GM21390 (cell line): ENCODE data around the gene ROR2.
A peak's percentile ranks its signal among the peaks of the same experiment; 100 is the strongest.

Experiments used
- ATAC-seq: cut with Tn5 transposase; IDR thresholded peaks from one replicate; pipeline ENCODE4 v1.9.1; 2021; ENCODE audit not compliant: unreplicated experiment

Gene ROR2

DNA sequence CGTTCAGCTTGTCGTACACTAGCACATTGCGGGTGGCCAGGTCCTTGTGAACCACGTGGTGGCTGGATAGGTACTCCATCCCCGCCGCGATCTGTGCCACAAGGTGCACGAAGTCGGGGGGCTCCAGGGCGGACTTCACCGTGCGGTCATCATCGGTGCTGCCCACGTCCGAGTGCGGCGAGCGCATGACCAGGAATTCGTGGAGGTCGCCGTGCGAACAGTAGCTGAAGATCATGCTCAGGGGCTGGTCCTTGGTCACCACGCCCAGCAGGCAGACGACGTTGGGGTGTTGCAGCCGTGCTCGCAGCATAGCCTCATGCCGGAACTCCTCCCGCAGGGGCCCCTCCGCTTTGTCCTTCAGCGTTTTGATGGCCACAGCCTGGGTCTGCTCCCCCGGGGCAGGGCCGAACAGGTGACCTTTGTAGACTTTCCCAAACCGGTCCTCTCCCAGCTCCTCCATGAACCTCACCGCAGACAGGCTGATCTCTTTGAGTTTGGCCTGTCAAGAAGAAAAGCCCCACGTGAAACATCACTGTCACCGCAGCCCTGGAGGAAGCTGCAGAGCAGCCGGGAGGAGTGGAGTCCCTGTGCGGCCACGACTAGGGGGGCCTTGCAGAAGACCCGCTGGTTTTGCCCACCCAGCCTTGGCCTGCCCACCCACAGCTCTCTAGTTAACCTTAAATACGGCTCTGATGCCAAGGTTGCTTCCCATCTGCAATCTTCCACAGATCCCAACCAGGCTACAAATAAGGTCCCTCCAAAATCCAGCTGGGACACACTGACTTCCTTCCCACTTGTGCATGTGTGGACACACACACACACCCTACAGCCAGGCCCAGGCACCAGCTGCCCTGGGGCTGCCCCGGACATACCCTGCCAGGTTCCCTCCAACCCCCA, 225.2 kb downstream of the ROR2 start:
- no peak for ATAC-seq

DNA sequence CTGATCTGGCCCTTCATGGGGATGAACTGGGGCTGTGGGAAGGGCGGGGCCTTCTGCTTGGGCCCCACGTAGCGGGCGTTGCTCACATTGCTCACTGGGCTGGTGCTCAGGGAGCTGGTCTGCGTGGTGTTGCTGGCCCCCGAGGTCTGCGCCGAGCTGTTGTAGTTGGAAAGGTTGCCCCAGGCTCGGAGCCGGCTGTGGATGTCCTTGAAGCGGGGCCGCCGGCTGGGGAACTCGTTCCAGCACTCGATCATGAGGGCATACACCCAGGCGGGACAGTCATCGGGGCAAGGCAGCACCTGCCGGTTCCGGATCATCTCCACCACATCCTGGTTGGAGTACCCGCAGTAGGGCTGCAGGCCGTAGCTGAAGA, 226.0 kb downstream of the ROR2 start:
- ATAC-seq, result no peak

DNA sequence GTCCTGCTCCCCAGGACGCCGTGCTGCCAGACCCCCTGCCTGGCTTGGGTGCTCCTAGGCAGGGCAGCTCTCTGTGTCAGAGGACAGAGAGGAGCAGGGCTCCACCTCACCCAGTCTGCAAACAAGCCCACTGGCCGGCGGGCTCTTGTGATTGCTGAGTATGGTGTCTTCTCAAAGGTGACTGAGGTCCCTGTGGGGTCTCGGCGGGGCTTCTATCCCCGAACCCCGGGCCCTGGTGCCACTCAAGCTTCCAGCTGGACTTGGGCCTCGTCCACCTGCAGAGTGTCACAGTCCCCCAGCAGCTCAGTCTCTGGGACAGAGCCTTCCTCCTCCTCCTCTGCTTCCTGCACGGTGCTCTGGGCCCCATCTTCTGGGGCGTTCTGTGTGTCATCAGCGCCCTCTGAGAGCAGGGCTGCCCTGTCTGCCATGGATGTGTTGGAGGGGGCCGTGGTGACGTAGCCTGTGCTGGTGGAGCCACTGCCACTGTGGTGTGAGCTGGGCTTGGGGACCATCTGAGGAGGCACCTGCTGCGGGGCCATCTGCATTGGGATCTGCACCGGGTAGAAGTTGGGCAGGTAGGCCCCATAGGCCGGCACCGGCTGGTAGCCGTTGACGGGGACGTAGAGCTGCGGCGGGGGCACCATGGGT, 226.5 kb downstream of the ROR2 start:
- no peak for ATAC-seq

DNA sequence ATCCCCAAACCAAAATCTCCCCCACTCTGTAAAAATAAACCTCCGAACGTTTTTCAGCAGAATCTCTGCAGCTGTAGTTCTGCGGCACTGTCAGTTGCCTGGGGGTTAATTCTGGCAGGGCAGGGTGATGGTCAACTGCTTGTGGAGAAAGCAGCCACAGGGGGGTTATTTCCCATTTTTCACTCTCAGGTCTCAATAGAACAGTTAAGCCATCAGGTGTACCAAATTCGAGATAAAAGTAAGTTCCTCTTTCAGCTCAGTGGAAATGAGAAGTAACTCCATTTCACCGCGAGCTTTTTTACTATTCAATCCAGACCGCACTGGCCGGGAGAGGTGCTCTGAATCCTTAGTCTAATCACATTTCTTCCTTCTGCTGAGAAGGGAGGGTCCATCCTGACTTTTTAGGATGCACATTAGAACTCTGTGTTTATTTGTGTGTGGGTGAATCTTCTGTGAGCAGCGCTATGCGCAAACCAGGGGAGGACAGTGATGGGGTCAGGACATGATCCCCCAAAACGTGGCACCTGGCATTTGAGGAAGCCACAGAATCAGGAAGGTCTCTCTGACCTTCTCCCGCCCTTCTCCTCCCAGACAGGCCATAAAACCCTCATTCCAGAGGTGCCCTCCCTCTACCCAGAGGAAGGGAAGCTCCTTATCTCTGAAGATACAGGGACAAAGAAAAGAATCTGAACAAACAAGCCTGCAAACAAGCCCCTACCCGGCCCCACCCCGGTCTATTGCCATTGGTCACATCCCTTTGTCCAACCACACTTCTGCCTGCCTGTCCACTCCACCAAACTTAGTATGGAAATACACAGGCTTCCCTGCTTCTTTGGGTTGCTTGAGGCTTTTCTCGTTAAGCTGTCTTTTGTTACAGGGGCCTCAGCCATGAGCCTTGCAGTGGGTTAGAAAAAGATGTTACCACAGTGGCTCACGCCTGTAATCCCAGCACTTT, 229.0 kb downstream of the ROR2 start:
- ATAC-seq, result no peak

DNA sequence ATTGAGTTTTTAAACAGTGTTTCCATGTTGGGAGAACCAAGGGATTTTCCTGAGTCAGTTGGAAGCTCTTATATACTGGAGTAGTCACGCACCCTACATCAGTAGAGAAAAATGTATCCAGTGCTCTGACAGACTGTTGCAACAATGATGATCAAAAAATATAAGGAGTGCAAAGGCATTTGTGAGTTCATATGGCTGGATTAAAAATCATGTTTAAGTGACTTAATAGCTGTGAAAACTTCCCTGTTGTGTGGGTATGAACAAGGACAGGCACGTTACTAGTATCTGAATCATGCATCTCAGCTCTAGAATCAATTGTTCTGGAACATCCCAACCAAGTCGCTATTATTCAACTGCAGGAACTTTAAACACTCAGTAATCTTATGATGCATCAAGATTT, 229.7 kb downstream of the ROR2 start:
- no peak for ATAC-seq

DNA sequence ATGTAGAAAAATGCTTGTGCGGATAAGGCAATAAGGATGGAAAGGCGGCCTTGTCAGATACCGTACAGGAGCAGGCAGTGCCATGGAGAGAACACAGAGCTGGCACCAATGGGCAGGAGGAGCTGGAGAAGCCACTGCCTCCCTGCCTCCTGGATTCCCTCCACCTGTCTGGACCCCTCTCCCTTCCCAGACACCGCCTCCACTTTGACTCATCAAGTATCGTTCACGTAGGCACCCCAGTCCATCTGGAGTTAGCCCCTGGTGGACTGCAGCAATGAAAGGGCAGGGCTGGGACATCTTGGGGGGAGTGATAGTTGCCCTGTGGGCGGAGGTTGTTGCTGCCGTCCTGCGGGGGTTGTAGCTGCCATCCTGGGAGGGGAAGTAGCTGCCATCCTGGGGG, 232.0 kb downstream of the ROR2 start:
- no peak for ATAC-seq

DNA sequence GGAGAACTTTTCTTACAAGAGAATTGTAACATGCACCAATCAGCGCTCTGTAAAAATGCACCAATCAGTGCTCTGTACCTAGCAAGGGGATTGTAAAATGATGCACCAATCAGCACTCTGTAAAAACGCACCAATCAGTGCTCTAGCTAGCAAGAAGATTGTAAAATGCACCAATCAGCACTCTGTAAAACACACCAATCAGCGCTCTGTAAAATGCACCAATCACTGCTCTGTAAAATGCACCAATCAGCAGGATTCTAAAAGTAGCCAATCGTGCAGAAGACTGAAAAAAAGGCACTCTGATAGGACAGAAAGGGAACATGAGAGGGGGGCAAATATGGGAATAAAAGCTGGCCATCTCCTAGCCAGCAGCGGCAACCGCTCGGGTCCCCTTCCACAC, 233.2 kb downstream of the ROR2 start:
- ATAC-seq, result no peak

DNA sequence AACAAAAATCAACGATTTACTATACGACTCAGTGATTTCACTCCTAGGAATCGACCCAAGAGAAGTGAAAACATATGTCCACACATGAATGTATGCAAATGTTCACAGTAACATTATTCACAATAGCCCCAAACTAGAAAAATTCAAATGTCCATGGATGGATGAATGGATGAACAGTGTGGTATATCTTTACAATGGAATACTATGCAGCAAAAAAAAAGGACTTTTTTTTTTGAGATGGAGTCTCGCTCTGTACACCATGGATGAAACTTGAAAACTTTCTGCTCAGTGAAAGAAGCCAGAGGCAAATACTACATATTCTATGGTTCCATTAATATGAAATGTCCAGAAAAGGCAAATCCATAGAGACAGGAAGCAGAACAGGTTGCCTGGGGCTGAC, 233.8 kb downstream of the ROR2 start:
- ATAC-seq, result no peak

DNA sequence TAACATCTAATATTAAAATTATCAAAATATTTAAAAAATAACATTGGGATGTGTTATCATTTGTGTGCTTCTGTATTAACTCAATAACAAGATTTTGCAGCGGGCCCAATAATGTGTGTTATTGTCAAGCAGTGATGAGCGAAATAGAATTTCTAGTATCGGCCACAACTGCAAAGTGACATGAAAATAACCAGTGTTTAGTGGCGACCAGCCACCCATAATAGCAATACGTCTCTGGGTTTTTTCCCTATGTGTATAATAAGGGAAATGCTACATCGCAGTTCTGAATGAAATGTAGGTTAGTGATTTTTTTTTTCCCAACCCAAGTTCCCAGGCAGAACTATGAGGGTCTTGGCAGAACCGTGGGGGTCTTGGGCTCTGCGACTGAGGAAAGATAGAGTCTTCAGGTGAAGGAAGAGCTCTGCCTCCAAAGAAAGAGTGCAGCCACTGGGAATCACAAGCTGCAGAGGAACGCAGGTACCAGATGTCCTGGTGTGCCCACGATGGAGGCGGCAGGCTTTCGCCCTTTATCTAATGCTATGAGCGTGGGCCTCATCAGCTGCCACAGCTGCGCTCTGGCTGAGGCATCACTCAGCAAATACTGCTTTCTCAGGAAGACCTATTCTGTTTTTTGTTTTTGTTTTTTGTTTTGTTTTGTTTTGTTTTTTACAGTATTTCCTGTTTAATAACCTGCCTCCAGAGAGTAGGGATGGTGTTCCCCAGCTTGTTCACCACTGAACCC, 235.0 kb downstream of the ROR2 start:
- no peak for ATAC-seq

DNA sequence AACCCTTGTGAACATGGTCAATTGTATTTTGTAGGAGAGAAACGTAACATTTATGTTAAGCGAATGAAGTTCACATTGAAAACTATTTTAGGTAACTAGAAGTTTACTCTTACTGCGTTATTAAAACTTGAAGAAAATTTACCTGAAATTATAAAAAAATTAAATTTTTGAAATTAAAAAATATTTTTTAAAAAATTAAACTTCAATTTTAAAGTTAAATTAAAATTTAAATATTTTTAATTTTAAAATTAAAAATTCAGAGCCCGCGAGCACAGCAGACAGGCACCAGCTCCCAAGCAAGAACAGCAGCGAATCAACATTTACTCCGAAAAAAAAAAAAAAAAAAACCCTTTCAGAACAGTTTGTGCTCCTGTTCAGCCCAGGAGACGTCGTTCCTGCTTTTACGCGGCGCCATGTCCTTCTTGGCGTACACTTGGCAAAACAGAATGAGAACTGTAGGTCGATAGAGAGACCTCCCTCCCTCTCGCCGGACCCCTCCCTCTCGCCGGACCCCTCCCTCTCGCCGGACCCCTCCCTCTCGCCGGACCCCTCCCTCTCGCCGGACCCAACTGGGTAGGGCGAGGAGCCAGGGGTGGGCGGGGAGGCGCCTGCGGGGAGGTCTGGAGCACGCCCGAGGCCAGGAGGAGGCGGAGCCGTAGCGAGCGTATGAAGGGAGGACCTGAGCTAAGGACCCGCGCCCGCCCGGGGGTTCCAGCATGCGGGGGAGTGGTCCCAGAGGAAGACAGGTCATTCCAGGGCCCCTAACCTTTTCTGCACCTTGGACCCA, 235.8 kb downstream of the ROR2 start:
- no peak for ATAC-seq

DNA sequence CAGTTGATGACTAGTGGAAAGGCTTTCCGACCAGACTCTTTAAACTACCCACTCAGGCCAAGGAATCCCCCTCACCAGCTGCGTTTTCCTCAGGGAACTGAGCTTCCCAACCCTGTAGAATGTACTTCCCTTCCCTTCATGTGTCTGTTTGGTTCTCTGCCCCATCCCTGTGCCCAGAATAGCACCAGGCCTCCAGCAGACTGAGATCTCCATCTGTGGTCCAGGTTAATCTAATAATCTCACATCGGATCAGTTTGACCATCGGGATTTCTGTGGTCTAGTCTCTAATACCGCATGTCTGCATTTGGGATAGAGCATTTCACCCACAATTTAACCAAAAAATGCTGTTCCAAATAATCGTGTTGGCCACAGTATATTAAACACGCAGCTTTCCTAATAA, 237.2 kb downstream of the ROR2 start:
- no peak for ATAC-seq

DNA sequence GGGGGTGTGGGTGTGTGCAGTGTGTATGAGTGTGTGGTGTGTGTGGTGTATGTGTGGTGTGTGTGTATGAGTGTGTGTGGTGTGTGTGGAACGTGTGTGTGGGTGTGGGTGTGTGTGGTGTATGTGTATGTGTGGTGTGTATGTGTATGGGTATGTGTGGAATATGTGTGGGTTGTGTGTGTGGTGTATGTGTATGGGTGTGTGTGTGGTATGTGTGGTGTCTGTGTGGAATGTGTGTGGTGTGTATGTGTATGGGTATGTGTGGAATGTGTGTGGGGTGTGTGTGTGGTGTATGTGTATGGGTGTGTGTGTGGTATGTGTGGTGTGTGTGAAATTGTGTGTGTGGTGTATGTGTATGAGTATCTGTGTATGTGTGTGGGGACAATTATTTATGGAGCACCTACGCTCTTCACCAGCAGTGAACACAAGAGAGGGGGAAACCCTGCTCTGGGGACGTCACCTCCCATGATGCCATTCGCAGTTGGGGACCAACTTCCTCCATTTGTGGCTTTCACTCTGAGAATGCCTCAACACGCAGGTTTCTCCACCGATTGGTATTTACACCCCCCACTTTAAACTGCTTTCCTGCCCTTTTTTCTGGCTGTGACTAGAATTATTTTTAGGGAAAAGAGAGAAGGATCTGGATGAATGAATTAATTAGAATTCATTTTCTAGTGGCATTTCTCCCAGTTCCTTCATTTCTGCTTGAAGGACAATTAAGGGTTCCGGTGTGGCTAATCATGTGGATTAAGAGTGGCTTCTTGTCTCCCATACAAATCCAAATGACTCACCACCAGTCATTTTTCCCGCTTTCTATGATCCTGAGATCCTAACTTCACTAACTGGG, 238.1 kb downstream of the ROR2 start:
- peak; percentile 91 for ATAC-seq

DNA sequence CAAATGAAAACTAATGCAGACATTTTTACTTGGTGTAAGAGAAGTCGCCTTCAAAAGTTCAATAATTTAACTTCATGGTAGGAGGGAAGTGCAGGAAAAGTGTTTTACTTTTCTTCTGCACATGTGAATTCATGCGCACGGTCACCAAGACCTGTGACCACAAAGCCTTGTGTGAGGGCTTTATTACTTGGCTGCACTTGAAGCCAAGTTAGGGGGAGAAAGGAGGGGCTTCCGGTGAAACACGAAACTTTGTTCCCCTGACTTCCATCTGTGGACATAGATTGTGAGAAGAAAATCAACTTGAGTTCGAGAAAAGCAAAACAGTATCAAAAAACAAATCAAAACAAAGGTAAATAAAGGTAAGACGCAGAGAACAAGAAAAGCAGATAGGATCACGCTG, 239.9 kb downstream of the ROR2 start:
- ATAC-seq, result no peak

DNA sequence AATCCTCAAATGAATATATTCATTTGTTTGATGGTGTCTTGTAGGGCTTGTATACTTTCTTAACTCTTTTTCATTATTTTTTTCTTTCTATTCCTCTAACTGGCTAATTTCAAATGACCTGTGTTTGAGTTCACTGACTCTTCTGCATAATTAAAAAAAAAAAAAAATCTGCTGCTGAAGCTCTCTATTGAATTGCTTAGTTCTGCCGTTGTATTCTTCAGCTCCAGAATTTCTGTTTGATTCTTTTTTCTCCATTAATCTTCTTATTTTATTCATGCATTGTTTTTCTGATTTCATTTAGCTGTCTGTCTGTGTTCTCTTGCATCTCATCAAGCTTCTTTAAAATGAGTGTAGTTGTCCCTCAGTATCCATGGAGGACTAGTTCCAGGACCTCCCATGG, 244.6 kb downstream of the ROR2 start:
- ATAC-seq, result no peak

DNA sequence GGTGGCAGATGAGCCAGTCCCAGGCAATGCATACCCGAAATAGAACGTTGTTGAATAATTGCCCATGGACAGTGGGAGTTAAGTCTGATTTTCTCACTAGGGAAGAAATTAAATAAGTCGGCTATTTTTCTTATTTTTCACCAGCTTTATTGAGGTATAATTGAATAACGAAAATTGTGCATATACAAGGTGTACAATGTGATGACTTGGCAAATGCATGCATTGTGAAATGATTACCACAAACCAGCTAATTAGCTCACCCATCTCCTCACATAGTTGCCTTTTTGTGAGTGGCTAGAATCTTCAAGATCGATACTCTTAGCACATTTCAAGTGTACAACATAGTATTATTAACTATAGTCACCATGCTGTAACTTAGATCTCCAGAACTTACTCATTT, 249.6 kb downstream of the ROR2 start:
- no peak for ATAC-seq

DNA sequence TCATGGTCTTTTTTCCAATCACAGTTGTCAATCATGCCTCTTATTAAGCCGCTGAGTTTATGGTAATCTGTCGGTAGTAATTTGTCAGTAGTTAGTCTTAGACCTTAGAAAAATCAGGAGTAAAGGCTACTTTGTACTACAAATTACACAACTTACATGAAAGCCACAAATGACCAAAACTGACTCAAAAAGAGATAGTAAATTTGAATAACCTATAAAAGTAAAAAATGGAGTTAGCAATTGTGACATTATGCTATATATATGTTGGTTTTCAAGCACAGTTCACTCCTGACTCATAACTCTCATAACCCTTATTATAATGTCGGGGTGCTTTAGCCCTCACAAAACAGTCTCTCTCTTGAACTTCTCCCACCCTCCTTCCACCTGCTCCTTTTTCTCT, 251.8 kb downstream of the ROR2 start:
- ATAC-seq, result no peak

DNA sequence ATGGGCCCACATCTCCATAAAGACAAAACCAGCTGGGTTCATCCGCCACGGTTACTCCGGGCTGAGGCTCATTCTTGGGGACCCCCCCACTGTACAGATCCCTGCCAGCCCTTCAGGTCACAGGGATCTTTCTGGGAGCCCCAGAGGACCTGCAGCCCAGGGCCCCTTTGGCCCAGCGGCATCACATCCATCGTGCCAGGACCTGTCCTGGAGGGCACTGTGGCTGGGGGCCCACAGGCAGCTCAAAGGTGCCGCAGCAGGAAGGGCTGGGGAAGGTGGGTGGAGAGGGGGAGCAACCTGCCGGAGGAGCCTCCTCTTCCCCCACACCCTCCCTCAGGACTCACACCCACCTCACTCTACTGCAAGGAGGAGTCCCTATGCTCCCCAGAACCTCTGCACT, 252.8 kb downstream of the ROR2 start:
- no peak for ATAC-seq

DNA sequence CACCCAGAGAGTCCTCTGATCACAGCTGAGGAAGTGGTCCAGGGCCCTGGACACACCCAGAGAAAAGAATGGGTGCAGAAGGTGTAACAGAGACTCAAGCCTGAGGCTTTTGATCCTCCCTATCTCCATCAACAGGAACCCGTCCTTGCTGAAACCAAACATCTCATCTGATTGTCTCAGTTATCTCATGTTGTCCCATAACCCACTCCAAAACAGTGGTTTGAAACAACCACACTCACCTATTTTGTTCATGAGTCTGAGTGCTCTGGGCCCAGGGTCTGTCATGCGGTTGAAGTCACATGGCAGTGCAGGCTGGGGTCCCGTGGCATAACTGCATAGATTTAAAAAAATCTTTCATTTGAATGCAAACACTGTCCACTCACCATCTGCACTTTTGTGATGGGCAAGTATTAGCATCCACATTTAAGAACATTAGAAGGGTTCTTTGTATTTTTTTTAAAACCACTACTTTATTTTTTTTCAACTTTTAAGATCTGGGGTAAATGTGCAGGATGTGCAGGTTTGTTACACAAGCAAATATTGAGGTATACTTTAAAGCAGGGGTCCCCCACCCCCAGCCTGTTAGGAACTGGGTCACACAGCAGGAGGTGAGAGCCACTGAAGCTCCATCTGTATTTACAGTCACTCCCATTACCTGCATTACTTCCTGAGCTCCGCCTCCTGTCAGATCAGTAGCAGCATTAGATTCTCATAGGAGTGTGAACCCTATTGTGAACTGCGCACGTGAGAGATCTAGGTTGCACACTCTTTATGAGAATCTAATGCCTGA, 255.8 kb downstream of the ROR2 start:
- no peak for ATAC-seq
